ENCODE measurements around the gene RGS7.

DNA sequence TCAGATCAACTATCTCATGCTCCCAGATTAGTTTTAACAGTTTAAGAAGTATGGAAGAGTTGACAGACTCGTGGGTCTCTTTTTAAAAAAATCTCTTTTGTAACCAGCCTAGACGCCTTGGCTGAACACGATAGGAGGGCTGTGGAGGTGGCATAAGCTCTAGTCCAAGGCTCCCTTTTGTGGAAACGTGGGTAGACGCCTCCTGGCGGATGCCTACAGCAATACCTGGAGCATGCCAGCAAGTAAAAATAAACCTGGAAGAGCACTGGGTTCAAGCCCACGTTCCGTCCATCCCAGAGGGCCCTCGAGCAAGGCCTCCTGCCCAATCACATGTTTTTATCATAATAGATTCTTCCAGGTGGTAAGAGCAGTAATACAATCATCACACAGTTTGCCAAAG is 87.9 kb downstream of the RGS7 start:
- TF ChIP-seq EZH2 (IDR thresholded peaks at IDR 0.05; ENCODE audit: insufficient read depth, poor library complexity, severe bottlenecking) = no peak
- TF ChIP-seq EZH2phosphoT487 (IDR thresholded peaks at IDR 0.05; ENCODE audit: insufficient read depth, low read depth) = no peak

All from GM23248 (cell line).